Measurements from ENCODE around the gene MLPH. TPM values are rescaled to one million over a fixed set of nuclear protein-coding genes. Genes with fewer than 3 reads are reported as not detected.

The MLPH gene
- total and polyA plus RNA-seq, 9 of the 15 experiments (the other 6 are each of a cell fraction or from before 2014, with no cell fraction given) = 0.22 TPM; not detected in 8

GRCh38 chr2:237539681-237540080, 52.6 kb downstream of the MLPH start:
- ChIA-PET POLR2A (interaction anchor here (0.7 to 1.6 kb wide), 2 partner anchors 17 to 42 kb away, joined by 3 read pairs; no protein-coding TSS in a partner anchor), CTCF (ENCODE audit: low intra/inter-chr PET ratio) (no interaction called here)
- Histone ChIP-seq H3K4me1 (replicated peaks in 1 of 2; ENCODE audit: control insufficient read depth in 2 of 2, insufficient read depth in 2 of 2, low read length in 2 of 2) (no peaks in the 10 kb centered on the region; a peak in 2 of 5 replicates), H3K4me2 (ENCODE audit: insufficient read depth, low read length) (no peak overlapping the region), H2AFZ (ENCODE audit: low read depth, low read length) (no peak overlapping the region), H3K4me3 (no peak overlapping the region), H3K27ac (ENCODE audit: extremely low read depth, low read depth, low read length) (no peak overlapping the region), H3K79me2 (ENCODE audit: control insufficient read depth, insufficient read depth, low read length) (no peaks in the 10 kb centered on the region), H4K20me1 (replicated peaks; ENCODE audit: control insufficient read depth, insufficient read depth, low read length) (no peaks in the 10 kb centered on the region), H3K9me3 (replicated peaks; ENCODE audit: control insufficient read depth, insufficient read depth, low read depth, low read length) (no peaks in the 10 kb centered on the region), H3K9ac (ENCODE audit: insufficient read depth in 1 of 2, low read depth in 2 of 2, low read length in 2 of 2) (no peak overlapping the region), H3K27me3 (ENCODE audit: control insufficient read depth in 2 of 2, insufficient read depth in 2 of 2, low read length in 2 of 2) (peaks cover 6 to 55% of the 10 kb centered on the region in 2 experiments; a peak in 3 of 5 replicates), H3K9me1 (ENCODE audit: control insufficient read depth, insufficient read depth, low read length) (no peaks in the 10 kb centered on the region), H3K36me3 (ENCODE audit: control insufficient read depth, insufficient read depth, low read length) (no peaks in the 10 kb centered on the region)
- WGBS (ENCODE audit: insufficient coverage, low coverage, missing lambda C conversion rate) = 0% methylated on average over 5 of the region's 6 CpGs
- BruUV-seq (replicated peaks) = no TSS peak
- FAIRE-seq (no peak), ATAC-seq (no peak), DNase-seq (ENCODE audit: extremely low read depth in 1 of 4, low spot score in 3 of 4) (no peak)
- in situ Hi-C loops (cut with MboI) = no loop called here
- intact Hi-C loops (cut with micrococcal nuclease) = no loop called here
- TF ChIP-seq, protein P1, sequence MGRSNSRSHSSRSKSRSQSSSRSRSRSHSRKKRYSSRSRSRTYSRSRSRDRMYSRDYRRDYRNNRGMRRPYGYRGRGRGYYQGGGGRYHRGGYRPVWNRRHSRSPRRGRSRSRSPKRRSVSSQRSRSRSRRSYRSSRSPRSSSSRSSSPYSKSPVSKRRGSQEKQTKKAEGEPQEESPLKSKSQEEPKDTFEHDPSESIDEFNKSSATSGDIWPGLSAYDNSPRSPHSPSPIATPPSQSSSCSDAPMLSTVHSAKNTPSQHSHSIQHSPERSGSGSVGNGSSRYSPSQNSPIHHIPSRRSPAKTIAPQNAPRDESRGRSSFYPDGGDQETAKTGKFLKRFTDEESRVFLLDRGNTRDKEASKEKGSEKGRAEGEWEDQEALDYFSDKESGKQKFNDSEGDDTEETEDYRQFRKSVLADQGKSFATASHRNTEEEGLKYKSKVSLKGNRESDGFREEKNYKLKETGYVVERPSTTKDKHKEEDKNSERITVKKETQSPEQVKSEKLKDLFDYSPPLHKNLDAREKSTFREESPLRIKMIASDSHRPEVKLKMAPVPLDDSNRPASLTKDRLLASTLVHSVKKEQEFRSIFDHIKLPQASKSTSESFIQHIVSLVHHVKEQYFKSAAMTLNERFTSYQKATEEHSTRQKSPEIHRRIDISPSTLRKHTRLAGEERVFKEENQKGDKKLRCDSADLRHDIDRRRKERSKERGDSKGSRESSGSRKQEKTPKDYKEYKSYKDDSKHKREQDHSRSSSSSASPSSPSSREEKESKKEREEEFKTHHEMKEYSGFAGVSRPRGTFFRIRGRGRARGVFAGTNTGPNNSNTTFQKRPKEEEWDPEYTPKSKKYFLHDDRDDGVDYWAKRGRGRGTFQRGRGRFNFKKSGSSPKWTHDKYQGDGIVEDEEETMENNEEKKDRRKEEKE (IDR thresholded peaks at IDR 0.05; ENCODE audit: borderline replicate concordance in 1 of 2, control insufficient read depth in 1 of 2, low read depth in 2 of 2, low read length in 1 of 2) = no peak
- TF ChIP-seq ASH1L (IDR thresholded peaks at IDR 0.05; ENCODE audit: borderline replicate concordance, low read depth, partially characterized antibody) (no peak), HDAC1 (IDR thresholded peaks at IDR 0.05) (no peak)

All from K562 (cell line).